Erythroblast (primary cell): ENCODE measurements around the gene TMOD4.

ENCODE experiments used
- DNase-seq, 2 experiments: peaks; one replicate each; lab custom pipeline; 2025; lab: John Stamatoyannopoulos, UW
- GATA1 ChIP-seq: IDR thresholded peaks from 2 replicates; pipeline ENCODE4 v1.6.1; 2011; ENCODE audit warnings: low read depth, mild to moderate bottlenecking, control low read depth, low read length, moderate library complexity
- POLR2A ChIP-seq: IDR thresholded peaks from 2 replicates; pipeline ENCODE4 v1.6.1; 2011; ENCODE audit warnings: mild to moderate bottlenecking, low read length

The TMOD4 gene

GRCh38 chr1:151164732-151165280 is 11.0 kb downstream of the TMOD4 start:
- TF ChIP-seq GATA1 (no peak), POLR2A (no peak)
- no peak for DNase-seq

- no peak for TF ChIP-seq GATA1
- no peak for TF ChIP-seq POLR2A
These were observed 16.4 kb downstream of the TMOD4 start for GRCh38 chr1:151159373-151159772.

GRCh38 chr1:151158751-151159251 is 17.0 kb downstream of the TMOD4 start:
- DNase-seq = no peak
- TF ChIP-seq POLR2A = peak; percentile 14
- no peak for TF ChIP-seq GATA1

More at GRCh38 chr1:151159373-151159772, 16.4 kb downstream of the TMOD4 start:
- no peak for DNase-seq

GRCh38 chr1:151158326-151158725 is 17.5 kb downstream of the TMOD4 start:
- no peak for TF ChIP-seq POLR2A
- TF ChIP-seq GATA1 = no peak

GRCh38 chr1:151157067-151157531 is 18.7 kb downstream of the TMOD4 start:
- TF ChIP-seq GATA1 = no peak
- TF ChIP-seq POLR2A = no peak
- no peak for DNase-seq

More at GRCh38 chr1:151158326-151158725, 17.5 kb downstream of the TMOD4 start:
- DNase-seq = no peak

- peak; percentile 42 to 63 for DNase-seq
- TF ChIP-seq POLR2A = peak; percentile 13
- TF ChIP-seq GATA1 = no peak
These were observed 19.3 kb downstream of the TMOD4 start, which contains the start of gene TNFAIP8L2 for GRCh38 chr1:151156515-151156819. Gene TNFAIP8L2 (plus strand): TSS chr1:151156649. CDS start chr1:151158698, 2,049 bp downstream.

GRCh38 chr1:151147665-151148064 is 28.1 kb downstream of the TMOD4 start:
- TF ChIP-seq GATA1 (no peak), POLR2A (no peak)
- peak; percentile 34 to 48 for DNase-seq

GRCh38 chr1:151147132-151147503 is 28.7 kb downstream of the TMOD4 start:
- DNase-seq = peak; percentile 43 to 52
- TF ChIP-seq POLR2A = no peak
- no peak for TF ChIP-seq GATA1

GRCh38 chr1:151146412-151147131 is 29.2 kb downstream of the TMOD4 start, which contains the start of gene SEMA6C:
Gene SEMA6C (minus strand): TSS chr1:151146631. CDS start chr1:151142621, 4,010 bp downstream.
- TF ChIP-seq GATA1 (no peak), POLR2A (peak; percentile 58)
- peak; percentile 89 to 92 for DNase-seq

GRCh38 chr1:151146072-151146411 is 29.7 kb downstream of the TMOD4 start:
- TF ChIP-seq GATA1 = no peak
- TF ChIP-seq POLR2A = no peak
- DNase-seq = no peak

GRCh38 chr1:151145304-151146071 is 30.3 kb downstream of the TMOD4 start:
- TF ChIP-seq GATA1 (no peak), POLR2A (no peak)
- peak; percentile 51 to 52 for DNase-seq

- DNase-seq = peak in 1 of 2 experiments; percentile 21
- TF ChIP-seq POLR2A (no peak), GATA1 (no peak)
These were observed 31.1 kb downstream of the TMOD4 start for GRCh38 chr1:151144474-151145303.

- DNase-seq = no peak
- TF ChIP-seq GATA1 (no peak), POLR2A (no peak)
These were observed 31.8 kb downstream of the TMOD4 start for GRCh38 chr1:151143986-151144385.

- TF ChIP-seq POLR2A (no peak), GATA1 (no peak)
- no peak for DNase-seq
These were observed 32.7 kb downstream of the TMOD4 start for GRCh38 chr1:151143057-151143435.
